Measurements from ENCODE around the gene MDFI. TPM values are rescaled to one million over a fixed set of nuclear protein-coding genes. Genes with fewer than 3 reads are reported as not detected.

Gene MDFI
- total RNA-seq, 1 donor from 2014 or later: not detected

DNA sequence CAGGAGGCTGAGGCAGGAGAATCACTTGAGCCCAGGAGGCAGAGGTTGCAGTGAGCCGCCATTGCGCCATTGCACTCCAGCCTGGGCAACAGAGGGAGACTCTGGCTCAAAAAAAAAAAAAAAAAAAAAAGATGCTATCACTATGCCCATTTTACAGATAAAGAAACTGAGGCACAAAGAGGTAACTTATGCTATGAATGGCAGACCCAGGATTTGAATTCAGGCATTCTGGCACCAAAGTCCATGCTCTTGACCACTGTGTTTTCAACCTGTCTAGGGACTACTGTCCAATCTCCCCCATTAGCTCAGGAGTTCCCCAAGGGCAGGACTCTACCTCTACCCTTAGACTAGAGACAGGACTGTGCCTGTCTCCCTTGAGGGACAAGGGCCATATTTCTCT, 9.1 kb upstream of the MDFI start:
- no peak overlapping the region for H3K27ac Mint-ChIP-seq
- no peaks in the 10 kb centered on the region for H3K36me3 Mint-ChIP-seq (ENCODE audit: low read depth)
- intact Hi-C loops (cut with micrococcal nuclease): no loop called here
- no peak overlapping the region for H3K4me3 Mint-ChIP-seq
- H3K9me3 Mint-ChIP-seq: no peaks in the 10 kb centered on the region
- H3K4me1 Mint-ChIP-seq (ENCODE audit: low read depth): peaks cover 6% of the 10 kb centered on the region
- DNase-seq (ENCODE audit: low spot score): no peak
- peaks cover 10% of the 10 kb centered on the region for H3K27me3 Mint-ChIP-seq (ENCODE audit: insufficient read depth)

DNA sequence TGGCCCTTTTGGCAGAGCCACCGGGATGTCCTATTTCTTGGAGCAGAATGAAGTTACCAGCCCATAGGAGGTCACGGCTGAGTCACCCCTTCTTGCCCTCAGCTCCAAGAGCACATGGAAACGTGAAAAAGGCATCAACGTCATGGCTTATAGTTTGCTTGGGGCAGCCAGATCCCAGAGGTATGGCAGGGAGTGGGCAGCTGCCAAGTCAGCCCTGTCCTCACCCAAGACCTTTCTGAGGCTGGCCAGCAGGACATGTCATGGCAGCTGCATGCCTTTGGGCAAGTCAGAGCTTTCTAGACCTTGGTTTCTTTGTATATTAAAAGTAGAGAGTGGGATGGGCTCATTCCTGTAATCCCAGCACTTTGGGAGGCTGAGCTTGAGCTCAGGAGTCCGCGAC, 8.2 kb upstream of the MDFI start:
- Mint-ChIP-seq H3K4me1 (ENCODE audit: low read depth) (peaks cover 4% of the 10 kb centered on the region), H3K27ac (no peak overlapping the region), H3K27me3 (ENCODE audit: insufficient read depth) (peaks cover 13% of the 10 kb centered on the region), H3K9me3 (no peaks in the 10 kb centered on the region), H3K36me3 (ENCODE audit: low read depth) (no peaks in the 10 kb centered on the region), H3K4me3 (no peak overlapping the region)
- no peak for DNase-seq (ENCODE audit: low spot score)
- intact Hi-C loops (cut with micrococcal nuclease): no loop called here

DNA sequence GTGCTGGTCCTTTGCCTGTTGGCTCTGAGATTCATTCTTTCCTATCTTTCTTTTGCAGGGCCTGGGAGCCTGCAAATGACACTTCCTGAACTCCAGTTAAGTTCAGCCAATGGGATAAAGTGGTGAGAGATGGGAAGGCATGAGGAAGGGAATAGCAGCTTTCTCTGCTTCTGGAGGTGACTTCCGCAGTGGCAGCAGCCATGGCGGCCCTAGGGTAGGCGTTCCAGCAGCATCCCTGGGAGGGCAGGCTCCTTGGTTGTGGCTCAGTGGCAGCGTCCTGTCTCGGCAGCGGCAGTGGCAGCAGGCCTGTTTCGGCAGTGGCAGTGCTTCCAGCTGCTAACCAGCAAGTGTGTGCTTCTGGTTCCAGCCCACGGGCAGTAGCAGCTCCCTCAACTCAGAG, 7.3 kb upstream of the MDFI start:
- intact Hi-C loops (cut with micrococcal nuclease): no loop called here
- no peak for DNase-seq (ENCODE audit: low spot score)
- no peaks in the 10 kb centered on the region for H3K9me3 Mint-ChIP-seq
- no peaks in the 10 kb centered on the region for H3K36me3 Mint-ChIP-seq (ENCODE audit: low read depth)
- H3K27ac Mint-ChIP-seq: no peak overlapping the region
- no peak overlapping the region for H3K4me3 Mint-ChIP-seq
- H3K27me3 Mint-ChIP-seq (ENCODE audit: insufficient read depth): peaks cover 22% of the 10 kb centered on the region
- H3K4me1 Mint-ChIP-seq (ENCODE audit: low read depth): no peaks in the 10 kb centered on the region

DNA sequence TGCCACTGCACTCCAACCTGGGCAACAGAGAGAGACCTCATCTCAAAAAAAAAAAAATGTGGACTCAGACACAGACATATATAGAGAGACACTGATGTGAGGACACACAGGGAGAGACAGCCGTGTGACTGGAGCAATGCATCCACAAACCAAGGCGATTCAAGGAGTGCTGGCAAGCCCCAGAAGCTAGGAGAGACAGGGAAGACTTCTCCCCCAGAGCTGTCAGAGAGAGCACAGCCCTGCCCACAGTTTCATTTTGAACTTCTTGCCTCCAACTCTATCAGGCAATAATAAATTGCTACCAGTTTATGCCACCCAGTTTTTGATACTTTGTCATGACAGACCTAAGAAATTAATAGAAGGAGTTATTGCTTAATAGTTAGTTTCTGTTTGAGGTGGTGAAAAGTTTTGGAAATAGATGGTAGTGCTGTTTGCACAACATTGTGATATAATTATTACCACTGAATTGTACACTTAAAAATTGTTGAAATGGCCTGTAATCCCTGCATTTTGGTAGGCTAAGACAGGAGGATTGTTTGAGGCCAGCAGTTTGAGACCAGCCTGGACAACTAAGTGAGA, 5.1 kb upstream of the MDFI start:
- no peaks in the 10 kb centered on the region for H3K36me3 Mint-ChIP-seq (ENCODE audit: low read depth)
- DNase-seq (ENCODE audit: low spot score): no peak
- intact Hi-C loops (cut with micrococcal nuclease): no loop called here
- H3K27ac Mint-ChIP-seq: no peak overlapping the region
- no peaks in the 10 kb centered on the region for H3K9me3 Mint-ChIP-seq
- no peaks in the 10 kb centered on the region for H3K4me1 Mint-ChIP-seq (ENCODE audit: low read depth)
- peaks cover 30% of the 10 kb centered on the region for H3K27me3 Mint-ChIP-seq (ENCODE audit: insufficient read depth)
- H3K4me3 Mint-ChIP-seq: no peak overlapping the region

DNA sequence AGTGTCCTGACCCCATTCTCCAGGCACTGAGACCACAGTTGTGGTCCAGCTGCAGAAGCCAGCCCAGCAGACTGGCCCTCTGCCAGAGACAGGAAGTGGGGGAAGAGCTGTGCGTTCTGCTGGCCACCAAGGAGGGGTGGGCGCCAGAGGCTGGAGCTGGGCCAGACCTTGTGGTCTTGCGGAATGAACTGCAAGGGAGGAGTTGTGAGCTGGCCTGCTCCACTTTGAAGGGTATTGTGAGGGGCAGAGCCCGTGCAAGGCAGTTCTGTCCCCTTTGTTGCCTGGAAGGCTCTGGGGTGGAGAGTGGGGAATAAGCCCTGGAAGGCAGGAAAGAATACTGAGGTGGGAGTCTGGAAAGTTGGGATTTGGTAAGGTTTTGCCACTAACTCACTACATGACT, 3.6 kb upstream of the MDFI start:
- no peaks in the 10 kb centered on the region for H3K36me3 Mint-ChIP-seq (ENCODE audit: low read depth)
- H3K4me3 Mint-ChIP-seq: no peak overlapping the region
- DNase-seq (ENCODE audit: low spot score): no peak
- H3K9me3 Mint-ChIP-seq: no peaks in the 10 kb centered on the region
- H3K27me3 Mint-ChIP-seq (ENCODE audit: insufficient read depth): peaks cover 39% of the 10 kb centered on the region
- no peak overlapping the region for H3K27ac Mint-ChIP-seq
- intact Hi-C loops (cut with micrococcal nuclease): no loop called here
- no peaks in the 10 kb centered on the region for H3K4me1 Mint-ChIP-seq (ENCODE audit: low read depth)

DNA sequence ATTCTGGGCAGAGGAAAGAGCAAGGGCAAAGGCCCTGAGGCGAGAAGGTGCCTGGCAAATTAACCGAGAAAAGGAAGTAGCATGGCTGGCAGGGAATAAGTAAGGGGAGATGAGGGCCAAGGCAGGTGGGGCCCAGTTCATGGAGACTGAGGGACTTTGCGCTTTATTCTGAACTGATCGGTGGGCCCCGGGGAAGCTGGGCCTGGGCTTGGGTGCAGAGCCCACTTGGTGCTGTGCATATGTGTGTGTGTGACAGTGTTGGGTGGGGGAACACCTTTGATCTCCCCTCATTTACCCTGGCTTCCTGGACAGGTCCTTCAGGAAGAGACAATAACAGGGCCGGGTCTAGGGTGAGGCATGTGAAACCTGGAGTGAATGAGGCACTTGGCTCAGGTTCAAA, 2.9 kb upstream of the MDFI start:
- H3K27me3 Mint-ChIP-seq (ENCODE audit: insufficient read depth): peaks cover 46% of the 10 kb centered on the region
- DNase-seq (ENCODE audit: low spot score): no peak
- H3K27ac Mint-ChIP-seq: no peak overlapping the region
- no peak overlapping the region for H3K4me3 Mint-ChIP-seq
- H3K9me3 Mint-ChIP-seq: no peaks in the 10 kb centered on the region
- H3K36me3 Mint-ChIP-seq (ENCODE audit: low read depth): no peaks in the 10 kb centered on the region
- intact Hi-C loops (cut with micrococcal nuclease): no loop called here
- no peaks in the 10 kb centered on the region for H3K4me1 Mint-ChIP-seq (ENCODE audit: low read depth)

DNA sequence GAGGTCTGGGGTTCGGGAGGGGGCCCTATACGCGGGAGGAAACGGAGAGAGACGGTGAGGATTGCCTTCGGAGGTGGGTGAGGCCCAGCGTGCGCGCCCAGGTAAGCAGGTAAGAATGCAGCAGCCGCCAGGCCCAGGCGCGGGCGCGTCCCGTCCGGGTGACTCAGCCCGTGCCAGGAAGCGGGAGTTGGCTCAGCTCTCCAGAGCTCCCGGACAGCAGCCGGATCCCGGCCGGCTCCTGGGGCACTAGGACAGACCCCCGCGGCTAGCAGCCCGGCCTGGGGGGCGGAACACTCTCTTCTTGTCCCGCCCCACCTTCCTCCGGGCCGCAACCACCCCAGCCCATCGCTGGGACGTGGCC, 1.5 kb upstream of the MDFI start:
- H3K36me3 Mint-ChIP-seq (ENCODE audit: low read depth): peaks cover 2% of the 10 kb centered on the region
- peaks cover 55% of the 10 kb centered on the region for H3K27me3 Mint-ChIP-seq (ENCODE audit: insufficient read depth)
- H3K4me3 Mint-ChIP-seq: no peak overlapping the region
- no peak for DNase-seq (ENCODE audit: low spot score)
- no peaks in the 10 kb centered on the region for H3K9me3 Mint-ChIP-seq
- intact Hi-C loops (cut with micrococcal nuclease): no loop called here
- no peak overlapping the region for H3K27ac Mint-ChIP-seq
- H3K4me1 Mint-ChIP-seq (ENCODE audit: low read depth): no peaks in the 10 kb centered on the region

DNA sequence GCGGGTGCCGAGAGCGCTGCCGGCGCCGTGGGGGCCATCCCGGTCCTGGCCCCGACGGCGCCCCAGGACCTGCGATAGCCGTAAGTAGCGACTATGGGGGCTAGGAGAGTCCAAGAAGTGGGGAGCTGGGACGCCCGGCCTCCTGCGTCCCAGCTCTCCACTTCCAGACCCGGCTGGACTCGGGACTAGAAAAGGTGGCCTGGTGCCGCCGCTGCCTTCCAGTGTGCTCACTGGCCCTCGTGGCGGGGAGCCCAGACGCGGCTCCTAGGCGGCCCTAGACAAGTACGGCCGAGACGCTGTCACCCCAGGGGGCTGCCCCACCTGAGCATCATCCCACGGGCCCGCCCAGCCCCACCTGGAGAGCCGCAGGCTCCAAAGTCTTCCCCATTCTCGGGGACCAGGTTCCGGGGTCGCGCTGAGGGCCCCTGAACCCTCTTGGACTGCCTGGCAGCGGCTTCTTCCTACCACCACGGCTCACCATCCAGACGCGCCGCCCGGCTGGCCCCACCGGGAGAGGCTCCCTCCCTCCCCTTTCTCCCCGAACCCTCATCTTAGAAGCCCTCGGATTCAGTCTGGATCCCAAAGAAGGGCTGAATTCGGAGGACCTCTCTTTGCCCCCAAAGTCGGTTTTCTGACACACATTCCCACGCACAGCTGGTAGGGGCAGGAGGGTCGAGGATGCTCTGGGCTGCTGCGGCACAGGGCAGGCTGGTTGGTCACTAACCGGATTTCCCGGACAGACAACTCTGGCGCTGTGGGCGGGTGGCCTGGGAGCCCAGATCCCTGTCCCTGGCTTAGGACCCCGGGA, 870 bp upstream of the MDFI start:
- H3K36me3 Mint-ChIP-seq (ENCODE audit: low read depth): peaks cover 2% of the 10 kb centered on the region
- DNase-seq (ENCODE audit: low spot score): no peak
- H3K4me3 Mint-ChIP-seq: no peak overlapping the region
- H3K4me1 Mint-ChIP-seq (ENCODE audit: low read depth): no peaks in the 10 kb centered on the region
- no peak overlapping the region for H3K27ac Mint-ChIP-seq
- H3K9me3 Mint-ChIP-seq: no peaks in the 10 kb centered on the region
- peaks cover 55% of the 10 kb centered on the region for H3K27me3 Mint-ChIP-seq (ENCODE audit: insufficient read depth)
- intact Hi-C loops (cut with micrococcal nuclease): no loop called here

DNA sequence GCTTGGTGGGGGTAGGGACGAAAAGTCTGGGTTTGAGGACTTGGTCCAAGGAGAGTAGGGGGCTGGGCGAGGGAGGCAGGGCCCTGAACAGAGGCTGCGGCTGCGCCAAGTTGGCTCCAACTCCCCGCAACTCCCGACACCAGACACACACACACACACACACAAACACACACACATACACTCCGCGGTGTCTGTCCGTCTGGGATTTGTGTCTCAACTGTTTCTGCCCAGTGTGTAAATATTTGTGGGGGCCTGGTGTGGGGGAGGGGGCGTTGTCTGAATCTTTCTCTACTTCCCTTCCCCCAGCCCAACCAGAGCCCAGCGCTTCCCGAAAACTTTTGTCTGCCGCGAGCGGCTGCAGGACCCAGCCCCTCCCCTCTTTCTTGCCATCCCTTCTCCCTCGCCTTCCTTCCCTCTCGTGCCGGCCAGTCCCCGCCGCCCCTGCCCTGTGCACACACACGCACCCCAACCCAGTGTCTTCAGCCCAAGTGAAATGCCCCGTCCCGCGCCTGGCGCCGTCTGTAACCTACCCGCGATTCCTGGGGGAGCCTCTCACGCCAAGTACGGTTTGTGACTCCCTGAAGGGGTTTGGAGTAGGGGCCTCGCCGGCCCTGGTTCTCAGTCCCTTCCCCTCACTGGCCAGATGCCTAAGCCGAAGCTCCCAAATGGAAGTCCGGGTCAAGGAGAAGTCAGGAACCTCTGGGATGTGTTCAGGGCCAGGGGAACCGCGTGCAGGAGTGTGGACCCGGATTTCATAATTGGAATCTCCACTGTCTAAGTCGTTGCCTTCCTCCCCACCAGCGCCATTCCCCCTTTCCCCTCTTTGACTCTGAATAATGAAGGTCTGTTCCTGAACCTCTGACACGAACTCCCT, 904 bp downstream of the MDFI start:
- intact Hi-C loops (cut with micrococcal nuclease): no loop called here
- no peak for DNase-seq (ENCODE audit: low spot score)
- Mint-ChIP-seq H3K9me3 (no peaks in the 10 kb centered on the region), H3K4me3 (no peak overlapping the region), H3K4me1 (ENCODE audit: low read depth) (no peaks in the 10 kb centered on the region), H3K27ac (no peak overlapping the region), H3K36me3 (ENCODE audit: low read depth) (peaks cover 2% of the 10 kb centered on the region), H3K27me3 (ENCODE audit: insufficient read depth) (peaks cover 56% of the 10 kb centered on the region)

DNA sequence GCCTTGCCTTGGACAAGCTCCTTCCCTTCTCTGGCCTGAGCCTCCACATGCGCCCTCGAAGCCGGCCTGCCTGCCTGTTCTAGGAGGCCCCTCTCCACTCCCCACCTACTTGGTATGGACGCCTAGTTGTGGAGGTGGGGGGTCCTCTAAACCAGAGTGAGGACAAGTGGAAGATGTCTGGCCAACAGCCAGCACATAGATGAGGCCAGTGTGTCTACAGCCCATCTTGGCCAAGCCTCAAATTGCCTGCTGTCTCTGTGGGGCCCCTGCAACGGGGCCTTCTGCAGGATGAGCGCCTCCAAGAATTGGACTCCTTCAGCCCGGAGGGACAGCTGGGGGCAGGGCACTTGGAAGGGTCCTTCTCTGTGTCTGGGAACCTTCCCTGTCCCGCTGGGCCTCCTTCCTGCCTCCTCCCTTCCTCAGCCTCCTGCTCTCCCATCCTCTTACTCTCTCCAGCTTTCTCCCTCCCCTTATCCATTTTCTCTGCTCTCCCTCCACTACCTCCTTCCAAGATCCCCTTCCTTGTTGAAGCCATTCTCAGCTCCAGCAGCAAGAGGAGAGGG, 1.6 kb downstream of the MDFI start:
- H3K27me3 Mint-ChIP-seq (ENCODE audit: insufficient read depth): peaks cover 55% of the 10 kb centered on the region
- DNase-seq (ENCODE audit: low spot score): no peak
- intact Hi-C loops (cut with micrococcal nuclease): no loop called here
- no peak overlapping the region for H3K4me3 Mint-ChIP-seq
- no peaks in the 10 kb centered on the region for H3K9me3 Mint-ChIP-seq
- no peak overlapping the region for H3K27ac Mint-ChIP-seq
- H3K36me3 Mint-ChIP-seq (ENCODE audit: low read depth): peaks cover 2% of the 10 kb centered on the region
- H3K4me1 Mint-ChIP-seq (ENCODE audit: low read depth): no peaks in the 10 kb centered on the region

DNA sequence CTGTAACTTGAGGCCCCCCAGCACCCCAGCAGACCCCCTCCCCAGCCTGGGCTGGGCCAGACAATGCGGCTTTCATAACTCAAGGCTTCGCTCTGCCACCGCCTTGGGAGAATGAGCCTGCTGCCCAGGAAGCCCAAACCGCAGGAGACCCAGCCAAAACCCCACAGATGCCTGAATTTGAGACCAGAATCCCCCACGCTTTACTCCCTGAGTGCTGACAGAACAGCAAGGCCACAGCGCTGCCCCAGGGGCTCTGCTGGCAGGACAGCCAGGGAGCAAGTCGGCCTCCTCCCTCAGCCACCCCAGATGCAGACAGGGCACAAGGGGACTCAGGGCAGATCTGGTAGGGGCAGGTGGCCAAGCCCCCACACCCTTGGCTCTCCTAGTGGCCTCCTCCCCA, 2.2 kb downstream of the MDFI start:
- no peak overlapping the region for H3K27ac Mint-ChIP-seq
- no peak overlapping the region for H3K4me3 Mint-ChIP-seq
- DNase-seq (ENCODE audit: low spot score): no peak
- H3K4me1 Mint-ChIP-seq (ENCODE audit: low read depth): no peaks in the 10 kb centered on the region
- intact Hi-C loops (cut with micrococcal nuclease): no loop called here
- H3K27me3 Mint-ChIP-seq (ENCODE audit: insufficient read depth): peaks cover 50% of the 10 kb centered on the region
- peaks cover 2% of the 10 kb centered on the region for H3K36me3 Mint-ChIP-seq (ENCODE audit: low read depth)
- H3K9me3 Mint-ChIP-seq: no peaks in the 10 kb centered on the region

DNA sequence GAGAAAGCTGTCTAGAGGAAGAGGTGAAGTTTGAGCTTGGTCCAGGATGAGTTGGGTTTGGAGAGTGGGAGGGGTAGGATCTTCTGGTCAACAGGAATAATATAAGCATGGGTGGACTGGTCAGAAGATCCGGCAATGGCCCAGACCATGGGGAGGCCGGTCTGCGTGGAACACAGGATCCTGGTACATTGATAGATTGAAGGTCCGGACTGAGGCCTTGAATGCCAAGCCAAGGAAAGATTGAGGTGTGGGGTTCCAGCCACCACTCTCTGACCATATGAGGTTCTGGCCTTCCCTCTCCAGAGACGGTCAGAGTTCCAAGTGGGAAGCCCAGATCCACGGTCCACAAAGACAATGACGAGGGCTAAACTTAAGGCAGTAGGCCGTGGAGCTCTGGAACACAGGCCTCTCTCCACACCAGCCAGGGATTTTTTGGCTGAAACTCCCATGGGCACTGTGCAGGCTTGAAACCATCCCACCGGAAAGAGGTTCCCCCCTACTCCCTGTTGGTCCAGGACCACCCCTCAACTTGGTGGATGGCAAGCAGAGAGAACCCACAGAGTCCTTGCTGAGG, 3.2 kb downstream of the MDFI start:
- intact Hi-C loops (cut with micrococcal nuclease): no loop called here
- peaks cover 40% of the 10 kb centered on the region for H3K27me3 Mint-ChIP-seq (ENCODE audit: insufficient read depth)
- no peak overlapping the region for H3K4me3 Mint-ChIP-seq
- no peaks in the 10 kb centered on the region for H3K9me3 Mint-ChIP-seq
- no peak overlapping the region for H3K27ac Mint-ChIP-seq
- peaks cover 2% of the 10 kb centered on the region for H3K36me3 Mint-ChIP-seq (ENCODE audit: low read depth)
- H3K4me1 Mint-ChIP-seq (ENCODE audit: low read depth): no peaks in the 10 kb centered on the region
- no peak for DNase-seq (ENCODE audit: low spot score)
